Left ventricle myocardium superior (tissue), 1 donor: ENCODE results near the gene VTI1A. TPM values are rescaled to one million over a fixed set of nuclear protein-coding genes. Genes with fewer than 3 reads are reported as not detected.
"Not testable (repeated sequence)": the region's sequence is repeated elsewhere in the genome, so short reads cannot be mapped to it uniquely, and the experiment has no call there.

ENCODE experiments used
- ATAC-seq: fragments of 200-7000 bp; cut with Tn5 transposase; one replicate; pipeline ENCODE4 v1.9.1; 2020; ENCODE audit warnings: mild to moderate bottlenecking, moderate library complexity
- DNase-seq: peaks from one replicate; pipeline ENCODE4 v3.0.0-alpha.2; 2020
- intact Hi-C: fragments of 100-400 bp; cut with micrococcal nuclease; formaldehyde crosslinking; loops from one replicate; pipeline ENCODE4 v1.11.0; 2022
- total RNA-seq: library from RNA; stranded (reverse); fragmentation: NEBNext Ultra II Directional; extraction: Animal tissue kit (Norgen Biotek cat#: 25700); gene quantifications from one replicate; pipeline ENCODE4 v1.2.1, GENCODE V29; 2021
- donor health status: DM: no; HTN: yes; CAD: no; lungs with severe emphysema.

Gene VTI1A
- total RNA-seq, 1 donor from 2014 or later = 22.9 TPM

DNA sequence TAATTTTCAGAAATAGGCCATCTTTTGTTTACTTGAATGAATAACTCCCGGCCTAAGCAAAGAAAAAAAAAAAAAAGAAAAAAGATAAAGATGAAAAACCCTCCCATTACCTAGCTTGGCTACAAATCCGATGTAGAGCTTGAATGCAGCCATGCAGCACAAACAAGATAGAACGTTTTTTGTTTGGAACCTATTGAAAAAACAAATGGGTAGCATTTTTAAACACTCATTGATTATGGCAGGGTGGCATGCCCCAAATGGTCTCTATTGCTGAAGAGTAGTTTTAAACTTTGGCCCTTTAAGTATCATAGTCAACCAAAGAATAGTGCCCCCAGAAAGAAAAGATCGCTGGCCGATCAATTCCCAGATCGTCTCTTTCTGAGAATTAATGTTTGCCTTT is 84.4 kb downstream of the VTI1A start:
- DNase-seq (no peak), ATAC-seq (no peak)
- intact Hi-C loops = no loop called here

DNA sequence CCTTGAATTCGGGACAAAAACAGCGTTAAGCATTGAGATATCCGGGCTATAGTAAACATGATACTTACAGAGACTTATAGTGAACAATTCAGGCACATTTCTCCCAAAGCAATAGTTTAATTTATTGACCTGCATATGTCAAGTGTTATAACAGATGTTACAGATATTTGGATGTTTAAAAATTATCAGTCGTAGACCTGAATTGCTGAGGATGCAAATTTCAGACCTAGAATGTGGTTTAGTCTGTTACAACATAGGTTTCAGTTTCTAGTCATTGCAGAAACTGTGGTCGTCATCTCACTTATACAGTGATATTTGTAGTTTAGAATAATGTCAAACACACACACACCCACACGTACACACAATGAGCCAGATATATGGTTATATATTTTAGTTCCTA is 85.2 kb downstream of the VTI1A start:
- ATAC-seq = no peak
- DNase-seq = no peak
- intact Hi-C loops = no loop called here

DNA sequence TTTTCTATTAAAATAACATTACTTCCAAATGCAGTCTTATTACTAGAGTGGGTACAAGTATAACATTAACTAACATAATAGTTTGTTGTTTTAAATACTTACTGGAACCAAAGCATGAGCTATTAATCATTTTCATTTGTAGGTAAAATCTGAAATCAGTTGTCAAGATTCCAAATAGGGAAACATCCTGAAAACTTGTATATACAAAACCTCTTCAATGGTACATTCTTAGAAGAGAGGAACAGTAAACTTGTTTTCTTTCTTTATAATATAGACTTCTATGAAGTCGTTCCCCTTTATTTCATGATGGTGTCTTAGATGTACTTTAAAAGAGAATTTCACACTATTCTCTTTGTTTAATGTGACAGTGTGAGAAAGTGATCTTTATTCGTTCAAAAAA is 85.9 kb downstream of the VTI1A start:
- no peak for ATAC-seq
- DNase-seq = no peak
- intact Hi-C loops = no loop called here

DNA sequence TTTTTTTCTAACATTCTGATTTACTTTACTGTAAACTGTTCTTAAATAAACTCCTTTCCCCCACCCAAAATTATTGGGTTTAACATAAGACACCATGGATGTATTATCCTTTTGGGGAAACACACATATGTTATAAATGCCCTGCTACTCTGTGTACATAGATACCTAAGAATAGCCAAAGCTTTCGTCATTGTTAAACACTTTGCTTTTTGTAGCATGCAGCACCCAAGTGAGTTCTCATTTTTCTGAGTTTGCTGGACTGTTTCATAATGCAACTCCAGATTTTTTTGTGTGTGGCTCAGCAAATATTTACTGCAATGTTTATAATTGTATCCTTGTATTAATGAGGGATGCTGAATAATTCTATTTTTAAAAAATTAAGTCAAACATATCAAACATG is 86.9 kb downstream of the VTI1A start:
- intact Hi-C loops = no loop called here
- no peak for ATAC-seq
- no peak for DNase-seq

DNA sequence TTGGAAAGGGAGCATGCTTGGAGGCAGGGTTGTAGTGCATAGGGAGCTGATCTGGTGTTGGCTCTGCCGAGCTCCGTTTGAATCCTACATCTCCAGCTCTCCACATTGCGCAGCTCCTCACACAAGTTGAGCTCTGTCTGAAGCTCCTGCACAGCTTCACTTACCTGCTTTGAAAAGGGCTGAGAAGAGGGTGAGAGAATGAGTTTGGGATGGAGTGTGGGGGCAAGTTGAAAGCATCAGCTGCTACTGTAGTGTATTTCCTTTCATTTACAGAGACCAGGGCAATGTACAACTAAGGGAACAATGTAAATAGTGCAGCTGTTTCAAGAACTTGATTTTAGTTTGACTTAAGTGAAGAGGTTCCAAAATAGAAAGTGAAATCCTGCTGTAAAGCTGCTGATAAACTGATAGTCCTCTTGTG is 88.5 kb downstream of the VTI1A start:
- ATAC-seq (no peak), DNase-seq (no peak)
- intact Hi-C loops = no loop called here

DNA sequence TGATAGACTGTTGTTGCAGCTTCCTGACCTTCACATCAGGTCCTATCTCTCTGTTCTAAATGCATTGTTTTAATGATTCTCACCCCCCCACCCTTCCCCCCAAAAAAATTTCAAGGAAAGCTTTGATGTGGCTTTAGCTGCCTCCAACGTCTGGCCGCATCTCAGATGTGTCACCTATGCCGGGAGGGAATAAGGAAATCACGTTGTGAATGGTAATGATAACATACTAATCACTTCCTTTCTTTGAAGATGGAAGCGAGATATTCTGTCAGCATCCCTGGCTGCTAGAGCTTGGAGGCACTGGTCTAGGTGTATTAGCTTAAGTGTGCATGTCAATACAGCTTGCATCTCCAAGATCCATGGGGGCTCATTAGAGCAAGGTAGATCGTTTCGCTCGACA is 89.6 kb downstream of the VTI1A start:
- DNase-seq = no peak
- intact Hi-C loops = no loop called here
- no peak for ATAC-seq

DNA sequence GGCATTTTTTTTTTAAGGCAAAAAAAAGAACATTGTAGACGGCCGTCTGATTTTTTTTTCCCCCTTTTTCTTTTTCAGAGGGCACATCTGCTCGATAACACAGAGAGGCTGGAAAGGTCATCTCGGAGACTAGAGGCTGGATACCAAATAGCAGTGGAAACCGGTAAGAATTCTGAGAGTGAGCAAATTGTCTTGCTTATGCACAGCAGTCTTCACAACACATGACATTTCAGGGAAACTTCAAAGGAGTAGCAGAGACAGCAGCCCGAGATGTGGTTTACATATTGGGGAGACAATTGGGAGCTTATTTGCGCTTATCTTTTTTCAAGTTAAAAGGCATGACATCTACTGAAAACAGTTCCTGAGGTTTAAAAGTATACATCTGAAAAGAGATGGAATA is 91.2 kb downstream of the VTI1A start:
- intact Hi-C loops = no loop called here
- ATAC-seq (no peak), DNase-seq (no peak)

DNA sequence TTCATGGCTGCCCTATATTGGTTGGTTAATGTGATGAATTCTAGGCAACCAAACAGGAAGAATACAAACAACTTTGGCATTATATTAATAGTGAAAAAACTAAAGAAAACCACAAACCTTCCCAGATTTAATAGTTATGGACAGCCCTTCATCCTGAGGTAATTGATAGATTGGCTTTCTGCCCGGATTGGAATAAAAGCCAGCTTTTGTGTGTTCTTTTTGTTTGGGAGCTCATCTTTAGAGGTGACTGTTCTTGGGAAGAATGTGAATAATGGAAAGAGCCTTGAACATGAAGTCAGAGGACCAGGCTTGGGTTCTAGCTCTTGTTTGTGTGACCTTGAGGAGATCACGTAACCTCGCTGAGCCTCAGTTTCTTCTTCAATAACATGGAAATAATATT is 92.3 kb downstream of the VTI1A start:
- ATAC-seq (no peak), DNase-seq (no peak)
- intact Hi-C loops = no loop called here

DNA sequence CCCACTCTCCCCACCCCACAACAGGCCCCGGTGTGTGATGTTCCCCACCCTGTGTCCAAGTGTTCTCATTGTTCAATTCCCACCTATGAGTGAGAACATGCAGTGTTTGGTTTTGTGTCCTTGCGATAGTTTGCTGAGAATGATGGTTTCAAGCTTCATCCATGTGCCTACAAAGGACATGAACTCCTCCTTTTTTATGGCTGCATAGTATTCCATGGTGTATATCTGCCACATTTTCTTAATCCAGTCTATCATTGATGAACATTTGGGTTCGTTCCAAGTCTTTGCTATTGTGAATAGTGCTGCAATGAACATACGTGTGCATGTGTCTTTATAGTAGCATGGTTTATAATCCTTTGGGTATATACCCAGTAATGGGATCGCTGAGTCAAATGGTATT is 95.8 kb downstream of the VTI1A start:
- ATAC-seq, intact Hi-C loops, DNase-seq: not testable (repeated sequence)

DNA sequence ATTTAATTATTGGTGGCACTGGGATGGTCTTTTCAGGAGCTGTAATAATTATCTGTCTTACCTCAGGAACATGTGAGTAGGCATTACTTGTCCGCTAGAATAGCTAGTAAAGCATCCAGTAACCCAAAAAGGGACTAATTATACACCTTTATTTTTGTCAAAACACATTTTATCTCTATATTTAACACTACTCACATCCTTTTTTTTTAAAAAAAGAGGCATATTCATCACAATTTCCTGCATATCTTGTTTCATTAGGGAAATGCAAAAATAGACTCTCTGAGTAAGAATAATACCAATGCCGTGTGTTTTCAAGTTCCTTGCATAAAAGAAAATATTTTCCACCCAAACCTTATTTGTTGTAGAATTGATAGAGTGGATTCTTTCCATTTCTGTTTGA is 99.5 kb downstream of the VTI1A start:
- intact Hi-C loops = no loop called here
- no peak for DNase-seq
- no peak for ATAC-seq

DNA sequence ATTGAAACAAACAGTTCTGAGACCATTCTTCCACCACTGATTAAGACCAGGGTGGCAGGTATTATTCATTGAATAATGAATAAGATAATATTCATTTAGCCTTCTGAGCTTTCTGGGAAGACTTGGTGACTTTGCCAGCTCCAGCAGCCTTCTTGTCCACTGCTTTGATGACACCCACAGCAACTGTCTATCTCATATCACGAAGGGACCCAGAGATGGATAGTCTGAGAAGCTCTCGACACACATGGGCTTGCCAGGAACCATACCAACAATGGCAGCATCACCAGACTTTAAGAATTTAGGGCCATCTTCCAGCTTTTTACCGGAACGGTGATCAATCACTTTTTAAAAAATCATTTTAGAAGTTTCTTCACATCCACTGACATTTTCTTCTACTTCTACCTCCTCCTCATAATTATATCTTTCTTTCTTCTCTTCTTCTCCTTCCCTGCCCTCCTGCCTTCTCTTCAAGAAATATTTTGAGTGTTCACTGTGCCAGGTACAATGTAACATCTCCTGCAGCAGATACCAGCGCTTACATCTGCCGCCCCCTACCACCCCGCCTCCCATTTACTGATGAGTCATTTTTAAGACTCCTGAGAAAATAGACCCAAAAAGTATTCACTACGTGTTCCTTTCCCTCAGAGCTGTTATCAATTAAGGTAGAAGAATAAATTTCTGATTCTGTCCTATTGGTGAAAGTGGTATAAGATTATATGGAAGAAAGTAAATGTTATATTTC is 101.7 kb downstream of the VTI1A start:
- no peak for DNase-seq
- intact Hi-C loops = no loop called here
- no peak for ATAC-seq

DNA sequence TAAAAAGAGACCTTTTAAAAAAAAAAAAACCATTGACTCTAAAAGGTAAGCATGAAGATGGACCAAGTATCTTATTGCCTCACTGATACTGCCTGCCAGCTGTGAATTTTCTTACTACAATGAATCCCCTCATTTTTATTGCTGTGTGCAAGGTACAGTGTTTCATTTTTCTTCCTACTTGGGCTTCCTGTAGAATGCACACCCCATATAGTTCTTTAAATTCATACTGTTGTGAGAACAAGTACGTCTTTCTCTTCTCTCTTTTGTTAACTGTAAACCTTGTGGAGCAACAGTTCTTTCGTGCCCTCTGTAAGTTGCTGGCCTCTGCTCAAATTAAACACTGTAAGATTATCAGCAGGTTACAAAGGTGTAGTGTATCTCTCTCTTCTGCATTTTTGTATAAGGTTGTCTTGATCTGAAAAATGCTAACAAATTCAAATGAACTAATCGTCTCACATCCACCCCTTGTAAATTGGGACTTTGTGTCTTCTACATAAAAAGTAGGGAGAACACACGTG is 105.6 kb downstream of the VTI1A start:
- DNase-seq (no peak), ATAC-seq (no peak)
- intact Hi-C loops = no loop called here

DNA sequence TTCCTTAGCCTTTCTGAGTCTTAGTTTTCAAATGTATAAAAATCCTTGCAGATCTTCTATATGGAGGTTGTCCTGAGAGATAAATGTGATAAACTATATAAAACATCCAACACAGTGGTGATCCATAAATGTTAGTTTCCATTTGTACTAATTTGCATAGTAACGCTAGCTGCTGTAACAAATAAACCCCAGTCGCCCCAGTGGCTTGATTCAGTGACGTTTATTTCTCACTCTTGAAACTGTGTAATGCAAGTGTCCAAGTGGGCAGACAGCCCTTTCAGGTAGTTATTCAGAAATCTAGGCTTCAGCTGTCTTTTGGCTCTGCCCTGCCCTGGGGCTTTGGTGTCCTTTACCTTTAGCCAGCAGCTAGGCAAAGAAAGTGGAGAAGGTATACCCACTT is 106.3 kb downstream of the VTI1A start:
- DNase-seq (no peak), ATAC-seq (no peak)
- intact Hi-C loops = no loop called here

DNA sequence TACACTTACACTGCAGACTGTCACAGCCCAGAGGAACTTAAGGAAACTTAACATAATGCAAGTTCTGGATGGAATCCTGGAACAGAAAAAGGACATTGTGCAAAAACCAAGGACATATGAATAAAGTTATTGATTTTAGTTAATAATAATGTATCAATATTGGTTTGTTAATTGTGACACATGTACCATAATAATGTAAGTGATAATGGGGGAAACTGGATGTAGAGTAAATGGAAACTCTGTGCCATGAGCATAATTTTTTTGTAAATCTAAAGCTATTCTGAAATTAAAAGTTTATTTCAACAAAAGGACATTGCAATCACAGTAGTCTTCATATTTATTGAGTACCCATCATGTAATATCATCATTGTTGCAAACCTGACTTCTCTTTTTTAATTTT is 107.2 kb downstream of the VTI1A start:
- no peak for ATAC-seq
- DNase-seq = no peak
- intact Hi-C loops = no loop called here

DNA sequence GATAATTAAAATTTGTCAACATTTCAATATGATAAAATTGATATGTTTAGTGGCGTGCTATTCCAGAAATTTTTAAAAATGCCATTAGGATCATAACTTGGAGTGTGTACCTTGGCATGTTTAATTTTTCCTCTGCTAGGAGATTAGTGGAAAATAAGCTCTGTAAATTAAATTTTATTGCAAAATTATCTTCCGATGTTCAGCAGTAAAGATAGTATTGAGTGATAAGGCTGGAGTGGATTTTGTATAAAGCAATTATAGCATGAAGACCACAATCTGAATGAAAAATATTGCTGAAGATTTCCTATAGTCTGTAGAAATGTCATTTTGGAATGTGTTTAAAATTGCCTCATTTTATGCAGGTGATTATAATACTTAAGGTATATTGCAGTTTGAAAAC is 110.2 kb downstream of the VTI1A start:
- DNase-seq = no peak
- intact Hi-C loops = no loop called here
- ATAC-seq = no peak

DNA sequence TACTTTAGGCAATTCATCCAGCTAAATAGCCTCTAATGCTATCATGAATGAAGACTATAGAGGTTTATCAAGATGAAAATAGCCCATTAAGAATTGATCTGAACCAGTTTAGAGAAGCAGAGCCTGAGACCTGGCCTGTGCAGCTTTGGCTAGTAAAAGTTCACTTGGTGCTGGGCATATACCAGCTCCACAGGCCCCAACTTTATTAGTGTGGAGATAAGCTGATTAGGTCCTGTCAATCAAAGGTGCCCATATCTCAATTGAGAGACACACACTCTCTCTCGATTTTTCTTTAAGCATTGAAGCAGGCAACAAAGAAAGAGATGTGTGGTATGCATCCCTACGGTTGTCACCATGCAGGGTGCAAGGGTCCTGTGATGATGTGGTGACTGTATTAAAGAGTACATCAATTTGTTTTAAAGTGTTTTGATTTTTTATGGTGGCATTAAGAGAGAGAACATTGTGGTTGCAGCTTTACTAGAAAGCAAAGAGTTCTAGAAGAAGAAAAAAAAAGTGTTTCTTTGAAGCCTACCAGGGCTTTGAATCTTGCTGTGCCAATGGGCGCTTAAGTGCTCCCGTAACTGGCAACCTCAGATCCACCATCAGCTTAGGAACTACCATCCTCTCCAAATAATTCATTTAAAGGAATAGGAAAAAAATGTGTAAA is 111.6 kb downstream of the VTI1A start:
- intact Hi-C loops = no loop called here

DNA sequence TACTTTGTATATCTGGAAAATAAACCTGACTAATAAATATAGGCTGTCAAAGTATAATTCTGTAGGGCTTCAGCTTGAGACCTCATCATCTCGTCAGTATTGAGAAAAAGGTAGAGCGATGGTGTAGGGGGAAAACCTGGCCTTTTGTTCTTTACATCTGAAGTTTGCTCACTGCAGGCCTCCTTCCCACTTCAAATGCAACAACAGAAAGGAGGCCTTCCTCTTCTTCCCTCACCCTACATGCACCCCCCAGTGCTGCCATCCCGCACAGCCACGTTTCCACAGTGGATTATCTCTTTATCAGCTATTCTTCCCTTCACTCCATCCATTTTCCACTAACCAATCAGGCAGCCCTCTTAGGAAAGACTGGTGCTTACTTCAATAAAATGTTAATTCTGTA is 112.3 kb downstream of the VTI1A start:
- DNase-seq = no peak
- intact Hi-C loops = no loop called here
- no peak for ATAC-seq

More for the DNA sequence above, 111.6 kb downstream of the VTI1A start:
- ATAC-seq (no peak), DNase-seq (no peak)

DNA sequence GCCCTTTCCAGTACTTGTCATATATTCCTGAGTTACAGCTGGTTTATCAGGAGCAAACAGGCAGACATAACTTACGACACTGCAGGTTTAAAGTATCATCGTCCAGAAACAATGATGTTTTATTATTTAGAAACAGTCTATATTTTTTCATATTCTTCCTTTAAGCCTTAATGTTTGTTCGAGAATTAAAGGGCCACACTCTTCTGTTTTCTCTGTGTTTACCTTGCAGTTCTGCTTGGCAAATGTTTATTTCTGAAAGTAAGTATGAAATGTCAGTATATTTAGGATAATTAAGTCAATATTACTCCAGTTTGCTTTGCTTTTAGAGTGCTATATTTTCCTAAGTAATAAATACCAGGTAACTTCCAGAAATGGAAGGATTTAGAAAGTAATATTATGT is 115.1 kb downstream of the VTI1A start:
- intact Hi-C loops = no loop called here
- DNase-seq (no peak), ATAC-seq (no peak)

DNA sequence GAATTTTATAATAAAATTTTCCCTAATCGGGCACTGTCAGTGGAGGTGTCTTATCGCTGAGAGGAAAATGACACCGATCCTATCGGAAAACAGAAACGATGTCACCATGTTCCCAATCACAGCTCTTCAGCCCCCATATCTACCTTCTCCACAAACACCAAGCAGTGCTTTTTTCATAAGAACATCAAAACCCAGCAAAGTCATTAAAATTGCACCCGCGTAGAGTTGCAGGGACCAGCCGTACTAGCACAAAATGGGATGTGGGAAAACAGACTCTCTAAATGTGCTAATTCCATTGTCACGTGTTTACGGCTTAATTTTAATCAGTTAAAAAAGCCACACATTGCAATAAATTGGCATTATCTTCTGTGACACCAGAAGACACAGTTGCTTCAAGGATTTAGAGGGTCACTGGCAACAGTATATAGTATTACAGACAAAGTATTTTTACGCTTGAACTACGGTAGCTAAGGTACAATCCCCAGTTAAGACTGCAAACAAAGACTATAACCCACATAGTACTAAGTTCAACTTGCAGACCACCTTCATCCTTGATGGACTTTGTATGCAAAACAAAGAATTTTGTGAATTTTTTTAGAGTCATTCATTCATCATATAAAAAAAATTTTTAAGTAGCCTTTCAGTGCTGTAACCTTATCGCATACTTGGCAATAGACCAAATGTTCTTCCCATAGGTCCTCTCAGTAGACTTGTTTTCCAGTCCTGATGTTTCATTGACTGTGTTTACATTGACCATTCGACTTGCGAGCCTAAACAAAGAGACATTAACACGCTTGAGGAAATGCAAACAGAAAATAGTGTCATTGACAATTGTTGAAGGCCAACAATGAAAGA is 116.0 kb downstream of the VTI1A start:
- intact Hi-C loops = no loop called here
- DNase-seq (no peak), ATAC-seq (no peak)

DNA sequence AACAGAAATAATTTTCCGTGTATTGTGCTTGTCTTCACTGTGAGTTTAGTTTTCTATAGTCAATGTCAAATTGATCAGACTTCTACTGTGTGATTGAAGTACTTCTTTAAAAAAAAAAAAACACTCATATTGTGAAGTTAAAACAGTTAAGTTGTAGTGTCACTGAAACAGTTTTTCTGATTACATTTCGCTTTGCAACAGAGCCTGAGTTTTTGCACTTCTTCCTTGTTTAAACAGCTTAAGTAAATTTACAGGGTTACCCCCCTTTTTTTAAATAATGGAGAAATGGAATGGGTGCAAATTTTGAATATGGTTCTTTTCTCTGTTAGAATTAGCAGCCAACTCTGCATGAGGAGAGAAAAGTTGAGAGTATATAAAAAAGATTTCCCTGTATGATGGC is 117.3 kb downstream of the VTI1A start:
- ATAC-seq = no peak
- intact Hi-C loops = no loop called here
- no peak for DNase-seq
